Activated CD4-positive, alpha-beta T cell treated with anti-CD3 and anti-CD28 coated beads for 36 hours (primary cell): Measurements from ENCODE around the gene KRTAP5-7. TPM values are rescaled to one million over a fixed set of nuclear protein-coding genes. Genes with fewer than 3 reads are reported as not detected.
"Not testable (repeated sequence)": the region's sequence is repeated elsewhere in the genome, so short reads cannot be mapped to it uniquely, and the experiment has no call there.

Source experiments
- ATAC-seq: fragments of 200-7000 bp; cut with Tn5 transposase; one replicate; pipeline ENCODE4 v1.10.0; 2021; ENCODE audit warnings: mild to moderate bottlenecking, moderate library complexity
- CTCF ChIA-PET: fragments of 350-600 bp; sonication (Branson Sonifier 250); formaldehyde crosslinking; loops from one replicate; lab custom pipeline; 2021; ENCODE audit warnings: antibody characterized with exemption; lab: Charles Lee
- POLR2A ChIA-PET: fragments of 350-600 bp; sonication (Branson Sonifier 250); formaldehyde crosslinking; loops from one replicate; lab custom pipeline; 2021; ENCODE audit warnings: antibody characterized with exemption, inconsistent platforms; lab: Charles Lee
- DNase-seq: peaks from one replicate; pipeline ENCODE4 v3.0.0-alpha.2; 2020
- H3K27ac Mint-ChIP-seq: one replicate; pipeline ENCODE4 v1.8.0; 2021; ENCODE audit warnings: mixed read lengths
- H3K27me3 Mint-ChIP-seq: one replicate; pipeline ENCODE4 v1.8.0; 2021; ENCODE audit warnings: mixed read lengths
- H3K36me3 Mint-ChIP-seq: one replicate; pipeline ENCODE4 v1.8.0; 2021; ENCODE audit warnings: low read depth, mixed read lengths
- H3K4me1 Mint-ChIP-seq: one replicate; pipeline ENCODE4 v1.8.0; 2021; ENCODE audit warnings: mixed read lengths
- H3K4me3 Mint-ChIP-seq: one replicate; pipeline ENCODE4 v1.8.0; 2021; ENCODE audit warnings: mild to moderate bottlenecking, moderate library complexity, mixed read lengths
- H3K9me3 Mint-ChIP-seq: one replicate; pipeline ENCODE4 v1.8.0; 2021; ENCODE audit warnings: low read depth, mixed read lengths
- intact Hi-C, 2 experiments: fragments of 100-400 bp; cut with DNase I in 1 of 2; cut with micrococcal nuclease in 1 of 2; formaldehyde crosslinking; loops; one replicate each; pipeline versions ENCODE4 v1.14.2 to v1.15.1; 2022 to 2024; cut with DNase I, micrococcal nuclease
- total RNA-seq, 2 experiments: library from RNA; stranded (reverse); gene quantifications; one replicate each; pipeline ENCODE4 v1.2.3, GENCODE V29; 2021

Gene KRTAP5-7
- total RNA-seq, 2 experiments from 2014 or later, result 0.16 TPM; not detected in 1

DNA sequence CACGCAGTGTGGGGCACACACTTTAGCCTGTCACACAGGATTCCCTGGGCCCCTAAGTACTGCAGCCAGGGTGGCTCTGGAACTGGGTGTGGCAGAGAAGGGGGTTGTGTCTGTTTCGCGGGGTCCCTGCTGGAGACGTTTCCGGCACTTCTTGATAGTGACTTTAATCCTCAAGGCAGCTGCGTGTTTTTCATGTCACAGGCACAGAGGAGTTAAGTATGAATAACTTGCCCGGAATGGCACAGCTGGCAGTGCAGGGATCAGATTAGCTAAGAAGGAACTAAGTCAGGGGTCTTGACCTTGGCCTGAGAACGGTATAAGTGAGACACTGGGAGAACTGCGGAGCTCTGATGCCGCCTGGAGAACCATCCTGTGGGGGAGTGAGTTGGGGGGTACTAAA lies 7.5 kb upstream of the KRTAP5-7 start:
- ATAC-seq (no peak), DNase-seq (no peak)
- no peak overlapping the region for H3K27ac Mint-ChIP-seq
- intact Hi-C loops, result no loop called here
- H3K4me3 Mint-ChIP-seq, result no peak overlapping the region
- peaks cover 2% of the 10 kb centered on the region for H3K9me3 Mint-ChIP-seq
- H3K4me1 Mint-ChIP-seq, result no peaks in the 10 kb centered on the region
- CTCF ChIA-PET, result no interaction called here
- no peaks in the 10 kb centered on the region for H3K27me3 Mint-ChIP-seq
- POLR2A ChIA-PET, result no interaction called here
- no peaks in the 10 kb centered on the region for H3K36me3 Mint-ChIP-seq

DNA sequence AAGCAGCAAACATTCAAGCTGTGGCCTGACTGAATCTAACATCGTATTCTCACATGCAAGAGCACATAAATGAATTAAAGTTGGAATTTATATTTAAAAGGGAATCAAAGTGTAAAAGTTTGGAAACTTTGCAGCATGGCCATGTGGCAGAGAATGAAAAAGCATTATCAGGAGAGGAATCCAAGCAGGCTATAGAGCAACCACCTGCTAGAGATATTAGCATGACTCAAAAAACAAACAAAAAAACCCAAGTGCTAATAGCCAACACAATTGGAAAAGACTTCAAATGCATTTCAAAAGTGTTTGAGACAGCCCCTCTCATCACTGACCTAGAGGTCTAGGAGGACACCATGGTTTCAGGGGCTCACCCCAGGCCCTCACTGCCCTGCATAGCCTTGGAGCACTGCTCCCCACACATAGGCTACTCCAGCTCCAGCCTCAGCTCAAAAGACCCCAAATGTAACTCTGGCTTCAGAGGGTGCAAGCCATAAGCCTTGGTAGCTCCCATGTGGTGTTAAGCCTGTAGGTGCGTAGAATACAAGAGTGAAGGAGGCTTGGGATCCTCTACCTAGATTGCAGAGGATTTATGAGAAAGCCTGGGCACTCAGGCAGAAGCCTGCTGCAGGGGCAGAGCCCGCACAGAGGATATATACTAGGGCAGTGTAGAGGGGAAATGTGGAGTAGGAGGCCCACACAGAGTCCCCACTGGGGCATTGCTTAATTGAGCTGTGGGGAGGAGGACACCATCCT lies 1.7 kb upstream of the KRTAP5-7 start:
- Mint-ChIP-seq H3K4me1 (no peaks in the 10 kb centered on the region), H3K27me3 (peaks cover 5% of the 10 kb centered on the region), H3K9me3 (peaks cover 2% of the 10 kb centered on the region), H3K36me3 (no peaks in the 10 kb centered on the region), H3K4me3 (no peak overlapping the region), H3K27ac (no peak overlapping the region)
- ChIA-PET POLR2A (no interaction called here), CTCF (interaction anchor here (0.6 kb wide), 1 partner anchor 104 kb away, joined by 3 read pairs; no protein-coding TSS in a partner anchor)
- intact Hi-C loops, result no loop called here
- no peak for ATAC-seq
- no peak for DNase-seq

DNA sequence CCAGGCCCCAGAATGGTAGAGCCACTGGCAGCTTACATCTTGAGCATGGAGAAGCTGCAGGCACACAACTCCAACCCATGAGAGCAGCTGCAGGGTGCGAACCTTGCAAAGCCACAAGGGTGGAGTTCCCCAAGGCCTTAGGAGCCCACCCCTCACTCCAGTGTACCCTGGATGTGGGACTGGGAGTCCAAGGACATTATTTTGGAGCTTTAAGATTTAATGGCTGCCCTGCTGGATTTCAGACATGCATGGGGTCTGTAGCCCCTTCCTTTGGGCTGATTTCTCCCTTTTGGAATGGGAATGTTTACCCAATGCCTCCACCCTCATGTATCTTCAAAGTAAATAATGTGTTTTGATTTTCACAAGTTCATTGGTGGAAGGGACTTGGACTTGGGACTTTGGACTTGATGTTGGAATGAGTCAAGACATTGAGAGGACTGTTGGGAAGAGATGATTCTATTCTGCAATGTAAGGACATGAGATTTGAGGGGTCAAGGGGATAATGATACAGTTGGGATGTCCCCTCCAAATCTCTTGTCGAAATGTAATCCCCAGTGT lies 1.1 kb upstream of the KRTAP5-7 start:
- H3K36me3 Mint-ChIP-seq, result no peaks in the 10 kb centered on the region
- POLR2A ChIA-PET, result no interaction called here
- H3K4me1 Mint-ChIP-seq, result no peaks in the 10 kb centered on the region
- intact Hi-C loops, result no loop called here
- no peak for DNase-seq
- ATAC-seq, result no peak
- CTCF ChIA-PET, result no interaction called here
- H3K9me3 Mint-ChIP-seq, result peaks cover 2% of the 10 kb centered on the region
- no peak overlapping the region for H3K4me3 Mint-ChIP-seq
- peaks cover 5% of the 10 kb centered on the region for H3K27me3 Mint-ChIP-seq
- no peak overlapping the region for H3K27ac Mint-ChIP-seq

DNA sequence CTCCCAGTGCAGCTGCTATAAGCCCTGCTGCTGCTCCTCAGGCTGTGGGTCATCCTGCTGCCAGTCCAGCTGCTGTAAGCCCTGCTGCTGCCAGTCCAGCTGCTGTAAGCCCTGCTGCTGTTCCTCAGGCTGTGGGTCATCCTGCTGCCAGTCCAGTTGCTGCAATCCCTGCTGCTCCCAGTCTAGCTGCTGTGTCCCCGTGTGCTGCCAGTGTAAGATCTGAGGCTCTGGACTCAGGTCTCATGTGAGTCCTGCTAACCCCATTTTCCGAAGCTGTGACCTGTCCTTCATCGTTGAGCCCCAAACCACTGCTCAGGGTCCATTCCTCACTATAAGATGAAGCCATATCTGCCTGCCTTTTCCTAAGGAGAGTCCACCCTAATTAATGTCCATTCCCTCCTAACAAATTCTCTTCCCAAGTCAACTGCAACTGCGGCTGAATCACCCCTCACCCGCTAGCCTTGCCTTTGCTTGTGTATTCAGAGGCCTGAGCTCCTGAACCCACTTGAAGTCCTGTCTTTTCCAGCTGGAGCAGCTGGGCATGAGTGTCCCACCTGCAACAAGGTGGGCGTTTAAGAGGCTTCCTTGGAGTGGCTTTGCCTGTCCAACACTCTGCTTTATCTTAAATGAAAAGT lies 626 bp downstream of the KRTAP5-7 start:
- DNase-seq (no peak), ATAC-seq (no peak)
- Mint-ChIP-seq H3K36me3 (no peaks in the 10 kb centered on the region), H3K4me3 (no peak overlapping the region), H3K27me3 (peaks cover 5% of the 10 kb centered on the region), H3K9me3 (peaks cover 2% of the 10 kb centered on the region), H3K4me1 (no peaks in the 10 kb centered on the region), H3K27ac (no peak overlapping the region)
- ChIA-PET POLR2A (no interaction called here), CTCF (no interaction called here)
- intact Hi-C loops, result no loop called here

DNA sequence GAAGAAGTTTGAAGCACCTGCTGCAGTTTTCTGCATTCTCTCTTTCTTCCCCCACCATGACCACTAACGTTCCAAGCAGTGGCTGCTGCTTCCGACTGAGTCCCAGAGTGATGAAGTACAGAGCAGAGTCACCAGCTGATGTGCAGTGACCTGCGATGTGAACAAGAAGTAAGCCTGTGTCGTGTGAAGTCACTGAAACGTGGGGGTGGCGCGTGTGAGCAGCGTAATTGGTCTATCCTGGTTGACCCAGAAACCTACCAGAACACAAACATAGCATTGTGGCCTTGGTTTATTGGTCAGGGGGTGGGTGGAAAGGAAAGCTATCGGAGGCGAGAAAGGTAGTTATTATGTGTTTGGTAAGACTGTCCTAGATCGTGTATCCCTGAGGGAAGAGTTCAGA lies 3.5 kb downstream of the KRTAP5-7 start:
- Mint-ChIP-seq H3K36me3 (no peaks in the 10 kb centered on the region), H3K27me3 (peaks cover 5% of the 10 kb centered on the region), H3K4me1 (no peaks in the 10 kb centered on the region), H3K27ac (no peak overlapping the region), H3K9me3 (no peaks in the 10 kb centered on the region), H3K4me3 (no peak overlapping the region)
- intact Hi-C loops, result no loop called here
- no peak for ATAC-seq
- ChIA-PET CTCF (no interaction called here), POLR2A (no interaction called here)
- no peak for DNase-seq

DNA sequence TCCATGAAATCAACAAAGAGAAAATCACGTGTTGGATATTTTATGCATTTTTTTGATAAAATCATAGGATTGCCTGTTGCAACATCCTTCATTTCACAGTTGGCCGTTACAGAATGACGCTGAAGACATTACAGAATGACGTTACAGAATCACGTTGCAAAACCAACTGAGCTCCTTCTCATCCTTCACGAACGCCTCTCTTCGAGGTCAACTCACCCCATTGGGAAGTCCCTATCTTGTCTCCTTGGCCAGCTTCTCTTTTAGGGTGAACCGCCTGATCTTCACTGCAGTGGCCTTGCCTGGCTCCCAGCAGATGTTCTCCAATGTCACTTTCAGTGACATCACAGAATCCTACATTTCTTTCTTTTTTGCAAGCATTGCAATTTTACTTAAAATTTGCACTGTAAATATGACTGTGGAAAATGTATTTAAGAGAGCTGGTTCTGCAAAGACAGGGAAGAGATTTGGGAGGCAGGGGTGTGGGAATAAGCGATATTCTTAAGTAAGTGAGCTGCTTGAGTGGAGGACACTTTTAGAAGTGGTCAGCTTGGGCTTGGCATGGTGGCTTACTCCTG lies 5.1 kb downstream of the KRTAP5-7 start:
- DNase-seq, result no peak
- intact Hi-C loops, result no loop called here
- Mint-ChIP-seq H3K27ac (no peak overlapping the region), H3K36me3 (no peaks in the 10 kb centered on the region), H3K27me3 (peaks cover 3% of the 10 kb centered on the region), H3K4me1 (no peaks in the 10 kb centered on the region), H3K4me3 (no peak overlapping the region), H3K9me3 (no peaks in the 10 kb centered on the region)
- no peak for ATAC-seq
- CTCF ChIA-PET, result no interaction called here
- POLR2A ChIA-PET, result interaction anchor here (0.5 kb wide), 1 partner anchor 74 kb away, joined by 8 read pairs; no protein-coding TSS in a partner anchor

DNA sequence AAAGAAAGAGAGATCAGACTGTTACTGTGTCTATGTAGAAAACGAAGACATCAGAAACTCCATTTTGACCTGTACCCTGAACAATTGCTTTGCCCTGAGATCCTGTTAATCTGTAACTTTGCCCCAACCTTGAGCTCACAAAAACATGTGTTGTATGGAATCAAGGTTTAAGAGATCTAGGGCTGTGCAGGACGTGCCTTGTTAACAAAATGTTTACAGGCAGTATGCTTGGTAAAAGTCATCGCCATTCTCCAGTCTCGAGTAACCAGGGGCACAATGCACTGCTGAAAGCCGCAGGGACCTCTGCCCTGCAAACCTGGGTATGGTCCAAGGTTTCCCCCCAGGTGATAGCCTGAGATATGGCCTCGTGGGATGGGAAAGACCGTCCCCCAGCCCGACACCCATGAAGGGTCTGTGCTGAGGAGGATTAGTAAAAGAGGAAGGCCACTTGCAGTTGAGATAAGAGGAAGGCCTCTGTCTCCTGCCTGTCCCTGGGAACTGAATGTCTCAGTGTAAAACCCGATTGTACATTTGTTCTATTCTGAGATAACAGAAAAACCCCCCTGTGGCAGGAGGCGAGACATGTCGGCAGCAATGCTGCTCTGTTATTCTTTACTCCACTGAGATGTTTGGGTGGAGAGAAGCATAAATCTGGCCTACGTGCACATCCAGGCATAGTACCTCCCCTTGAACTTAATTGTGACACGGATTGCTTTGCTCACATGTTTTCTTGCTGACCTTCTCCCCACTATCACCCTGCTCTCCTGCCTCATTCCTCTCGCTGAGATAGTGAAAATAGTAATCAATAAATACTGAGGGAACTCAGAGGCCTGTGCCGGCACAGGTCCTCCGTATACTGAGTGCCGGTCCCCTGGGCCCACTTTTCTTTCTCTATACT lies 7.9 kb downstream of the KRTAP5-7 start:
- H3K36me3 Mint-ChIP-seq, DNase-seq, POLR2A ChIA-PET, ATAC-seq, H3K4me1 Mint-ChIP-seq, CTCF ChIA-PET, H3K27ac Mint-ChIP-seq, intact Hi-C loops, H3K9me3 Mint-ChIP-seq, H3K4me3 Mint-ChIP-seq, H3K27me3 Mint-ChIP-seq: not testable (repeated sequence)

DNA sequence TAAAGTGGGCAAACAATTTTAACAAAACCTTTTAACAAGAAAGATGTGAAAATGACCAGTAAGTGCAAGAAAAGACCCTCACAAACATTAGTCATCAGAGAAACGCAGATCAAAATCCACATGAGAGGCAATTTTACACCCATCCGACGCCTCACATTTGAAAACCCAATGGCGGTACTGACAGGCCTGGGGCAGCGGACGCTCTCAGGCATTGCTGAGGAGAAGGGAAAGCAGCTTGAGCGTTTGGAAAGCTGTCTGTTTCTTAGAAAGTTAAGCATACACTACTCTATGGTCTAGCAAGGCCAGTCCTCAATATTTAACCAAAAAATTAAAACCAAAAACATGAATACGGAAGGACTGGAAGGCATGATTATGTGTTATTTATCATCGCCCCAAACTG lies 8.8 kb downstream of the KRTAP5-7 start:
- DNase-seq, result no peak
- H3K36me3 Mint-ChIP-seq, result no peaks in the 10 kb centered on the region
- H3K4me3 Mint-ChIP-seq, result no peak overlapping the region
- no peak for ATAC-seq
- intact Hi-C loops, result no loop called here
- H3K27me3 Mint-ChIP-seq, result no peaks in the 10 kb centered on the region
- H3K27ac Mint-ChIP-seq, result no peak overlapping the region
- CTCF ChIA-PET, result no interaction called here
- peaks cover 3% of the 10 kb centered on the region for H3K4me1 Mint-ChIP-seq
- H3K9me3 Mint-ChIP-seq, result peaks cover 4% of the 10 kb centered on the region
- POLR2A ChIA-PET, result no interaction called here

DNA sequence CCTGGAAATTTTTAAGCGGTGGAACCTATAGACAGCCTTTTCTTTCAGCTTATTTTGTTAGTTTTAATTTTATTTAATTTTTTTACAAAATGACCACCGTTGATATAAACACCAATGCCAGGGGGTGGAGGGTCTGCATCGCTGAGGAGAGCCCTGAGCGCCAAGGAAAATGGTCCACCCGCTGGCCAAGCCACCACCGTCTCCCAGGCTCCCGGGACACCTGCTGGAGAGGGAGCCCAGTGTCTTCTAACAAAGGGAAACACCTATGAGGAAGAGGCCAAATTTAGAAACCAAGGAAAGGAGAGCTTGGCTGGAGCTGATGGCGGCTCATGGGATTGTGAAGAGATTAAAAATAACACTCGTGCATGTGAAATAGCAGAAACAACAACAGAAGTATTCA lies 10.5 kb downstream of the KRTAP5-7 start:
- intact Hi-C loops, result no loop called here
- no peaks in the 10 kb centered on the region for H3K36me3 Mint-ChIP-seq
- H3K27ac Mint-ChIP-seq, result no peak overlapping the region
- no peak for ATAC-seq
- peaks cover 7% of the 10 kb centered on the region for H3K4me1 Mint-ChIP-seq
- no peak overlapping the region for H3K4me3 Mint-ChIP-seq
- no peak for DNase-seq
- H3K27me3 Mint-ChIP-seq, result peaks cover 5% of the 10 kb centered on the region
- ChIA-PET POLR2A (interaction anchor here (0.7 kb wide), 1 partner anchor 9 kb away, joined by 12 read pairs; no protein-coding TSS in a partner anchor), CTCF (no interaction called here)
- H3K9me3 Mint-ChIP-seq, result peaks cover 9% of the 10 kb centered on the region

DNA sequence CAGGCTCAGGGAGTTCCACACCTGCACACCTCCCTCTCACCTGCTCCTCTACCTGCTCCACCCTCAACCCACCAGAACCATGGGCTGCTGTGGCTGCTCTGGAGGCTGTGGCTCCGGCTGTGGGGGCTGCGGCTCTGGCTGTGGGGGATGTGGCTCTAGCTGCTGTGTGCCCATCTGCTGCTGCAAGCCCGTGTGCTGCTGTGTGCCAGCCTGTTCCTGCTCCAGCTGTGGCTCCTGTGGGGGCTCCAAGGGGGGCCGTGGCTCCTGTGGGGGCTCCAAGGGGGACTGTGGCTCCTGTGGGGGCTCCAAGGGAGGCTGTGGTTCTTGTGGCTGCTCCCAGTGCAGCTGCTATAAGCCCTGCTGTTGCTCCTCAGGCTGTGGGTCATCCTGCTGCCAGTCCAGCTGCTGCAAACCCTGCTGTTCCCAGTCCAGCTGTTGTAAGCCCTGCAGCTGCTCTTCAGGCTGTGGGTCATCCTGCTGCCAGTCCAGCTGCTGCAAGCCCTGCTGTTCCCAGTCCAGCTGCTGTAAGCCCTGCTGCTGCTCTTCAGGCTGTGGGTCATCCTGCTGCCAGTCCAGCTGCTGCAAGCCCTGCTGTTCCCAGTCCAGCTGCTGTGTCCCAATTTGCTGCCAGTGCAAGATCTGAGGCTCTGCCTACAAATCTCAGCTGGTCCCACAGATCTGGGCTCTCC lies 11.1 kb downstream of the KRTAP5-7 start, which contains the start of gene KRTAP5-8:
KRTAP5-8 (plus strand) TSS at position 49 of the 689 bp plus-strand sequence; CDS start at position 80, 31 bp downstream.
- H3K9me3 Mint-ChIP-seq, H3K36me3 Mint-ChIP-seq, CTCF ChIA-PET, DNase-seq, H3K27ac Mint-ChIP-seq, ATAC-seq, H3K4me3 Mint-ChIP-seq, POLR2A ChIA-PET, H3K4me1 Mint-ChIP-seq, intact Hi-C loops, H3K27me3 Mint-ChIP-seq: not testable (repeated sequence)

DNA sequence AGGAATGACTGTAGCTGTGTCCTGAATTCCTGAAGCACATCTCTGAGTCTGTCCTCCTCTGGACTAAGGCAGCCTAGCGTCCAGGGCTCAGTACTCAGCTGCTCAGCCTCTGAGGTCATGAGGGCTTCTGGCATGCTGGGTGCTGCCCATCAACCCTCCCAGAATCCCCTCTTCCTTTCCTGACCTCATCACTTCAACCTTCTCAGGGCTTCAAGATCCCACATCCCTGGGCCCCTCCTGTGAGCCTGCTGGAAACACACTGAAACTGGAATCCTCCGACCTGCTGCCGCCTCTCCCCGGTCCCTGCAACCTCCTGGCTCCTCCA lies 11.6 kb downstream of the KRTAP5-7 start:
- ATAC-seq (no peak), DNase-seq (no peak)
- ChIA-PET CTCF (no interaction called here), POLR2A (no interaction called here)
- no peak overlapping the region for H3K27ac Mint-ChIP-seq
- peaks cover 9% of the 10 kb centered on the region for H3K9me3 Mint-ChIP-seq
- H3K4me3 Mint-ChIP-seq, result no peak overlapping the region
- H3K36me3 Mint-ChIP-seq, result no peaks in the 10 kb centered on the region
- intact Hi-C loops, result no loop called here
- peaks cover 14% of the 10 kb centered on the region for H3K4me1 Mint-ChIP-seq
- H3K27me3 Mint-ChIP-seq, result peaks cover 5% of the 10 kb centered on the region
